Gastrocnemius medialis (tissue), 4 donors: ENCODE measurements around the gene AMPH. TPM values are rescaled to one million over a fixed set of nuclear protein-coding genes. Genes with fewer than 3 reads are reported as not detected.

Source experiments
- ATAC-seq, 2 donors: fragments of 150-250 bp; one replicate each; pipeline ENCODE4 v1.9.1; 2016
- DNase-seq, 2 donors: peaks; one replicate each; pipeline ENCODE4 v3.0.0-alpha.2; 2019
- H3K27ac ChIP-seq, 4 donors: fragments of 200-600 bp; sonication (generic); 1 replicate in 1 of 4; 2 replicates in 3 of 4; pipeline ENCODE4 v1.5.1; 2016 to 2018; ENCODE audit warnings: mild to moderate bottlenecking in 2 of 4, moderate library complexity in 1 of 4
- H3K27me3 ChIP-seq, 3 donors: fragments of 200-600 bp; sonication (generic) in 2 of 3; 1 replicate in 1 of 3; 2 replicates in 2 of 3; pipeline versions ENCODE4 v1.5.1 to v1.6.0; 2016 to 2019; ENCODE audit warnings: mild to moderate bottlenecking in 1 of 3, moderate library complexity in 1 of 3
- H3K36me3 ChIP-seq, 2 donors: fragments of 200-600 bp; sonication (generic) in 1 of 2; one replicate each; pipeline ENCODE4 v1.5.1; 2017 to 2018
- H3K4me1 ChIP-seq, 2 donors: fragments of 200-600 bp; sonication (generic) in 1 of 2; one replicate each; pipeline ENCODE4 v1.5.1; 2016 to 2017; ENCODE audit warnings: mild to moderate bottlenecking in 2 of 2
- H3K4me3 ChIP-seq, 4 donors: fragments of 200-600 bp; sonication (generic) in 3 of 4; 1 replicate in 1 of 4; 2 replicates in 3 of 4; pipeline ENCODE4 v1.5.1; 2016 to 2019; ENCODE audit warnings: mild to moderate bottlenecking in 2 of 4
- H3K9me3 ChIP-seq, 3 donors: fragments of 200-600 bp; sonication (generic) in 2 of 3; 1 replicate in 1 of 3; 2 replicates in 2 of 3; pipeline ENCODE4 v1.5.1; 2016 to 2019
- POLR2A ChIP-seq, 2 donors: fragments of 450-650 bp; IDR thresholded peaks; one replicate each; pipeline ENCODE4 v1.6.1; 2017; ENCODE audit warnings: antibody characterized with exemption in 2 of 2, mild to moderate bottlenecking in 2 of 2, moderate library complexity in 2 of 2
- in situ Hi-C, 4 donors: fragments of 200-750 bp; cut with MboI; loops; one replicate each; pipeline versions ENCODE4 v1.15.0 to v1.8.0; 2017; ENCODE audit warnings: low sequenced_read_pairs in 4 of 4
- intact Hi-C: fragments of 100-400 bp; cut with DNase I; formaldehyde crosslinking; loops from one replicate; pipeline ENCODE4 v1.15.1; 2023; ENCODE audit warnings: low total_unique reads
- total RNA-seq, 4 donors: library from RNA; depleted of rRNA; stranded (reverse); fragments of >200 nt; gene quantifications; one replicate each; pipeline versions ENCODE4 v1.1.0 to v1.2.3, GENCODE V29; 2016
- TF ChIP-seq, protein P1 (sequence below), 5 experiments: fragments of 450-650 bp in 3 of 5; fragments of 200-600 bp in 2 of 5; sonication (generic) in 2 of 5; IDR thresholded peaks in 4 of 5; conservative IDR thresholded peaks in 1 of 5; 1 replicate in 4 of 5; 2 replicates in 1 of 5; pipeline ENCODE4 v1.5.1; 2016 to 2019; ENCODE audit warnings: antibody characterized with exemption in 5 of 5, mild to moderate bottlenecking in 3 of 5, moderate library complexity in 3 of 5

AMPH gene
- total RNA-seq = 1 to 10 TPM; 1.8 to 8.3 (median 5.2) TPM

- H3K27ac ChIP-seq = peak within 1 kb of the TSS in 2 of 4 donors; percentile 25 to 31
- intact Hi-C loops = no loop called here
- peaks cover 0 to 4% of the 10 kb centered on the region in 2 donors for H3K4me1 ChIP-seq
- DNase-seq (peak in 1 of 2 donors; percentile 18), ATAC-seq (peak in 1 of 2 donors; percentile 14)
- H3K9me3 ChIP-seq = no peaks in the 10 kb centered on the region
- in situ Hi-C loops = no loop called here
- H3K27me3 ChIP-seq = peaks cover 13 to 21% (median 16%) of the 10 kb centered on the region in 3 donors
- no peaks in the 10 kb centered on the region for H3K36me3 ChIP-seq
- TF ChIP-seq POLR2A (IDR thresholded peaks at IDR 0.05) = peak in 1 of 2 donors; percentile 24
- TF ChIP-seq, protein P1, sequence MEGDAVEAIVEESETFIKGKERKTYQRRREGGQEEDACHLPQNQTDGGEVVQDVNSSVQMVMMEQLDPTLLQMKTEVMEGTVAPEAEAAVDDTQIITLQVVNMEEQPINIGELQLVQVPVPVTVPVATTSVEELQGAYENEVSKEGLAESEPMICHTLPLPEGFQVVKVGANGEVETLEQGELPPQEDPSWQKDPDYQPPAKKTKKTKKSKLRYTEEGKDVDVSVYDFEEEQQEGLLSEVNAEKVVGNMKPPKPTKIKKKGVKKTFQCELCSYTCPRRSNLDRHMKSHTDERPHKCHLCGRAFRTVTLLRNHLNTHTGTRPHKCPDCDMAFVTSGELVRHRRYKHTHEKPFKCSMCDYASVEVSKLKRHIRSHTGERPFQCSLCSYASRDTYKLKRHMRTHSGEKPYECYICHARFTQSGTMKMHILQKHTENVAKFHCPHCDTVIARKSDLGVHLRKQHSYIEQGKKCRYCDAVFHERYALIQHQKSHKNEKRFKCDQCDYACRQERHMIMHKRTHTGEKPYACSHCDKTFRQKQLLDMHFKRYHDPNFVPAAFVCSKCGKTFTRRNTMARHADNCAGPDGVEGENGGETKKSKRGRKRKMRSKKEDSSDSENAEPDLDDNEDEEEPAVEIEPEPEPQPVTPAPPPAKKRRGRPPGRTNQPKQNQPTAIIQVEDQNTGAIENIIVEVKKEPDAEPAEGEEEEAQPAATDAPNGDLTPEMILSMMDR (IDR thresholded peaks at IDR 0.05 in 4 of 5, conservative IDR thresholded peaks at IDR 0.05 in 1 of 5) = no peak
- peak within 1 kb of the TSS; percentile 36 to 46 (median 42) for H3K4me3 ChIP-seq
These were observed at the start of gene AMPH for GRCh38 chr7:38630720-38631673. AMPH (minus strand) TSS chr7:38631373; CDS start chr7:38631351, 22 bp downstream.

DNA sequence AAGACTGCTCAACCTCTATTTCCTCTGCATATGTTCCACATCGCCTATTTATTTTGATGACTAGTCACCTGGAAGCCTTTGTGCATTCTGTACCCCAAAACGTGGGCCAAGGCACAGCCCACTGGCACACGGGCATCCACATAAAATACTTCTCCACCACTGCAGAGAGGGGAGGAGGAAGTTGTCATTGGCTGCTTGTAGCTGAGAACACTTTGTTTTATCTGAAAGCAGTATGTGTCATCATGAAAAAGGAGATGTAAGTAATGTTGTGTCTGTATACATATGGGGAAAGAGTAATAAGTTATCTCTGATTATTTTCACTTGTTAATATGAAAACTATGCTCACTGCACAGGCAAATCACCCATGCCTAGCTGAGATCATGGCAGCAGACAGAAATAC lies 48.2 kb upstream of the AMPH start:
- no peak for DNase-seq
- no peak for ATAC-seq
- in situ Hi-C loops (no loop called here), intact Hi-C loops (no loop called here)
- no peaks in the 10 kb centered on the region for H3K27me3 ChIP-seq
- no peaks in the 10 kb centered on the region for H3K9me3 ChIP-seq
- TF ChIP-seq, protein P1 (IDR thresholded peaks at IDR 0.05 in 4 of 5, conservative IDR thresholded peaks at IDR 0.05 in 1 of 5) = no peak
- TF ChIP-seq POLR2A (IDR thresholded peaks at IDR 0.05) = no peak
- H3K4me3 ChIP-seq = no peak overlapping the region
- H3K36me3 ChIP-seq = no peaks in the 10 kb centered on the region
- H3K4me1 ChIP-seq = no peaks in the 10 kb centered on the region
- H3K27ac ChIP-seq = no peak overlapping the region

DNA sequence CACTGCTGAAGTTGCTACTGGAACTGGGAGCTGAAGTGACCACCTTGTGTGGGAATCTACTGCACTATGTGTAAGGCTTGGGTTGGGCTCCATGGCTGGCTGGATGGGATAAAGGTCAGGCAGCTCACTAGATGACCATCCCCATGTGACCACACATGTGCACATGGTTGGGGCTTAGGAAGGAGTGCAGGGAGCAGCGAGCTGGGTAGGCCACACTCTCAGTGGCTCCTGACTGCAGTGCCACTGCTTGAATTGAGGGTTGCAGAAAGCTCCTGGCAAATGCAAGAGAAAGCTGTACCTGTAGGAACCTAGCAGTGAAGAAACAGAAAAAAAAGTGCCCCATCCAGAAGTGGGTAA lies 47.5 kb upstream of the AMPH start:
- intact Hi-C loops = no loop called here
- TF ChIP-seq POLR2A (IDR thresholded peaks at IDR 0.05) = no peak
- TF ChIP-seq, protein P1 (IDR thresholded peaks at IDR 0.05 in 4 of 5, conservative IDR thresholded peaks at IDR 0.05 in 1 of 5) = no peak
- Histone ChIP-seq H3K27me3 (no peaks in the 10 kb centered on the region), H3K27ac (no peak overlapping the region), H3K4me3 (no peak overlapping the region), H3K4me1 (no peaks in the 10 kb centered on the region), H3K9me3 (no peaks in the 10 kb centered on the region), H3K36me3 (no peaks in the 10 kb centered on the region)
- ATAC-seq (no peak), DNase-seq (no peak)
- in situ Hi-C loops = no loop called here

- no peak for TF ChIP-seq POLR2A (IDR thresholded peaks at IDR 0.05)
- TF ChIP-seq, protein P1 (IDR thresholded peaks at IDR 0.05 in 4 of 5, conservative IDR thresholded peaks at IDR 0.05 in 1 of 5) = no peak
- Histone ChIP-seq H3K4me1 (no peaks in the 10 kb centered on the region), H3K4me3 (no peak overlapping the region), H3K36me3 (no peaks in the 10 kb centered on the region), H3K27ac (no peak overlapping the region), H3K27me3 (no peaks in the 10 kb centered on the region), H3K9me3 (no peaks in the 10 kb centered on the region)
- DNase-seq (no peak), ATAC-seq (no peak)
- in situ Hi-C loops = no loop called here
- intact Hi-C loops = no loop called here
These were observed 47.0 kb upstream of the AMPH start for GRCh38 chr7:38677981-38678697.
